Urinary bladder (tissue), 4 donors: ENCODE results near the gene RCAN1. TPM values are rescaled to one million over a fixed set of nuclear protein-coding genes. Genes with fewer than 3 reads are reported as not detected.
"Not testable (repeated sequence)": the region's sequence is repeated elsewhere in the genome, so short reads cannot be mapped to it uniquely, and the experiment has no call there.

Experiments used
- DNase-seq: peaks from one replicate; pipeline ENCODE4 v3.0.0-alpha.2; 2015; ENCODE audit errors: extremely low spot score
- H3K27ac ChIP-seq: one replicate; pipeline ENCODE4 v1.5.1; 2013; ENCODE audit warnings: low read depth, mild to moderate bottlenecking, moderate library complexity
- H3K36me3 ChIP-seq: one replicate; pipeline ENCODE4 v1.6.1; 2013; ENCODE audit warnings: mild to moderate bottlenecking, moderate library complexity; ENCODE audit not compliant: insufficient read depth
- H3K4me1 ChIP-seq: one replicate; pipeline ENCODE4 v1.6.1; 2013; ENCODE audit warnings: mild to moderate bottlenecking, moderate library complexity; ENCODE audit not compliant: insufficient read depth
- H3K4me3 ChIP-seq: one replicate; pipeline ENCODE4 v1.5.1; 2013; ENCODE audit warnings: low read depth, low read length
- WGBS: extraction: QIAGEN DNeasy Blood & Tissue Kit; methylation state at CpG from one replicate; pipeline ENCODE4 v1.1.7; 2013; 5-methylcytosine and 5-hydroxymethylcytosine counted together
- polyA plus RNA-seq: library from polyadenylated mRNA; stranded (reverse); fragments of 200-250 nt; gene quantifications from one replicate; pipeline ENCODE4 v1.2.3, GENCODE V29; 2013
- total RNA-seq: library from RNA; depleted of rRNA; stranded (reverse); fragments of >200 nt; gene quantifications from one replicate; pipeline ENCODE4 v1.2.3, GENCODE V29; 2014
- donor health status: healthy with polysubstance abuse.
- donor health status: healthy.

RCAN1 gene
- total and polyA plus RNA-seq, 2 donors = 26.6 to 27.4 TPM

- Histone ChIP-seq H3K36me3 (no peaks in the 10 kb centered on the region), H3K27ac (no peak overlapping the region), H3K4me3 (no peak overlapping the region), H3K4me1 (no peaks in the 10 kb centered on the region)
- DNase-seq = no peak
- 77% methylated on average over 2 of the region's 2 CpGs for WGBS
These were observed 101.7 kb downstream of the RCAN1 start for GRCh38 chr21:34513129-34513675.

GRCh38 chr21:34511787-34512455, 103.0 kb downstream of the RCAN1 start, which contains the start of gene KCNE1:
KCNE1 (minus strand) TSS chr21:34512210; CDS start chr21:34449634, 62,576 bp downstream.
- no peaks in the 10 kb centered on the region for H3K4me1 ChIP-seq
- WGBS = 92% methylated on average over 14 of the region's 14 CpGs

GRCh38 chr21:34511181-34511580, 103.7 kb downstream of the RCAN1 start:
- no peak for DNase-seq
- Histone ChIP-seq H3K4me3 (no peak overlapping the region), H3K36me3 (no peaks in the 10 kb centered on the region), H3K27ac (no peak overlapping the region), H3K4me1 (no peaks in the 10 kb centered on the region)
- 63% methylated on average over 5 of the region's 5 CpGs for WGBS

More at GRCh38 chr21:34511787-34512455, 103.0 kb downstream of the RCAN1 start, which contains the start of gene KCNE1:
- no peaks in the 10 kb centered on the region for H3K36me3 ChIP-seq
- no peak within 1 kb of the TSS for H3K4me3 ChIP-seq
- H3K27ac ChIP-seq = no peak within 1 kb of the TSS
- DNase-seq = no peak

GRCh38 chr21:34510148-34511142, 104.5 kb downstream of the RCAN1 start:
- Histone ChIP-seq H3K36me3 (no peaks in the 10 kb centered on the region), H3K4me3 (no peak overlapping the region), H3K4me1 (no peaks in the 10 kb centered on the region), H3K27ac (no peak overlapping the region)
- no peak for DNase-seq
- 81% methylated on average over 15 of the region's 15 CpGs for WGBS

GRCh38 chr21:34509151-34509550, 105.8 kb downstream of the RCAN1 start:
- Histone ChIP-seq H3K4me3 (no peak overlapping the region), H3K36me3 (no peaks in the 10 kb centered on the region), H3K27ac (no peak overlapping the region), H3K4me1 (no peaks in the 10 kb centered on the region)
- DNase-seq = no peak
- WGBS = 93% methylated on average over 4 of the region's 4 CpGs

- WGBS = 87% methylated on average over 2 of the region's 2 CpGs
- H3K4me1 ChIP-seq = no peaks in the 10 kb centered on the region
- no peak overlapping the region for H3K4me3 ChIP-seq
- no peak for DNase-seq
- no peak overlapping the region for H3K27ac ChIP-seq
- H3K36me3 ChIP-seq = no peaks in the 10 kb centered on the region
These were observed 110.3 kb downstream of the RCAN1 start for GRCh38 chr21:34504595-34504994.

GRCh38 chr21:34502480-34503106, 112.3 kb downstream of the RCAN1 start:
- WGBS = 78% methylated on average over 3 of the region's 3 CpGs
- no peak overlapping the region for H3K27ac ChIP-seq
- H3K4me1 ChIP-seq = no peaks in the 10 kb centered on the region
- DNase-seq = no peak
- no peak overlapping the region for H3K4me3 ChIP-seq
- no peaks in the 10 kb centered on the region for H3K36me3 ChIP-seq

GRCh38 chr21:34501716-34502115, 113.2 kb downstream of the RCAN1 start:
- WGBS = 59% methylated on average over 1 of the region's 1 CpG
- no peaks in the 10 kb centered on the region for H3K4me1 ChIP-seq
- H3K36me3 ChIP-seq = no peaks in the 10 kb centered on the region
- DNase-seq = no peak
- H3K27ac ChIP-seq = no peak overlapping the region
- no peak overlapping the region for H3K4me3 ChIP-seq

GRCh38 chr21:34500191-34500590, 114.7 kb downstream of the RCAN1 start:
- H3K36me3 ChIP-seq = no peaks in the 10 kb centered on the region
- WGBS = 69% methylated on average over 1 of the region's 1 CpG
- H3K4me1 ChIP-seq = no peaks in the 10 kb centered on the region
- no peak for DNase-seq
- no peak overlapping the region for H3K27ac ChIP-seq
- H3K4me3 ChIP-seq = no peak overlapping the region

GRCh38 chr21:34499116-34499515, 115.8 kb downstream of the RCAN1 start:
- H3K27ac ChIP-seq = no peak overlapping the region
- H3K36me3 ChIP-seq = no peaks in the 10 kb centered on the region
- no peak overlapping the region for H3K4me3 ChIP-seq
- no peak for DNase-seq
- 83% methylated on average over 4 of the region's 4 CpGs for WGBS
- H3K4me1 ChIP-seq = no peaks in the 10 kb centered on the region

GRCh38 chr21:34498623-34499022, 116.3 kb downstream of the RCAN1 start:
- Histone ChIP-seq H3K36me3 (no peaks in the 10 kb centered on the region), H3K4me3 (no peak overlapping the region), H3K4me1 (no peaks in the 10 kb centered on the region), H3K27ac (no peak overlapping the region)
- WGBS = 22% methylated on average over 3 of the region's 3 CpGs
- no peak for DNase-seq

GRCh38 chr21:34483854-34484253, 131.1 kb downstream of the RCAN1 start:
- not testable (repeated sequence) for H3K4me1 ChIP-seq, H3K27ac ChIP-seq, H3K36me3 ChIP-seq, DNase-seq, H3K4me3 ChIP-seq
- WGBS = no CpG with 5 or more reads among the region's 5 CpGs

GRCh38 chr21:34483435-34483834, 131.5 kb downstream of the RCAN1 start:
- not testable (repeated sequence) for H3K36me3 ChIP-seq, H3K4me1 ChIP-seq, H3K27ac ChIP-seq, DNase-seq, H3K4me3 ChIP-seq
- WGBS = no CpG with 5 or more reads among the region's 3 CpGs
